22Rv1 (cell line): ENCODE data around the gene CCSER1.

Source experiments
- H3K27ac ChIP-seq: fragments of 450-650 bp; 2 replicates; pipeline ENCODE4 v1.5.1; 2017
- CTCF ChIP-seq: fragments of 450-650 bp; IDR thresholded peaks from 2 replicates; pipeline ENCODE4 v1.5.1; 2017; ENCODE audit warnings: mild to moderate bottlenecking
- ZFX ChIP-seq: fragments of 450-650 bp; IDR thresholded peaks from 2 replicates; pipeline ENCODE4 v1.6.1; 2017; ENCODE audit warnings: antibody characterized with exemption, borderline replicate concordance

CCSER1 gene

DNA sequence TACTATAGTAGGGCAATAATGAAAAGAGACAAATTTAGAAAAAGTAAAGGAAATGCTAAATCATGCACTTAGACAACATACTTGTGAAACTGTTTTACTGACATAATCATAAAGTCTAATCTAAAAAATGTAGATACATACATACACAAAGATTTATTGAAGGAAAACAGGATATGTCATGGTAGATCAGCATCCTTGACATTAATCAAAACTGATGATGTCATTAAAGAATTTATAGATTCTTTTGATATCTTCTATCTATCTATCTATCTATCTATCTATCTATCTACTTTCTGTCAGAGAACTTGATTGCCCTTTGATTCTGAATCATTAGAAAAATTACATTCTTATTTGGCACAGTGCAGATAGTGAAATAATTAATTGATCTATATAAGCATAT is 311.3 kb downstream of the CCSER1 start:
- TF ChIP-seq ZFX (no peak), CTCF (no peak)
- H3K27ac ChIP-seq: peak overlapping the region; percentile 94

DNA sequence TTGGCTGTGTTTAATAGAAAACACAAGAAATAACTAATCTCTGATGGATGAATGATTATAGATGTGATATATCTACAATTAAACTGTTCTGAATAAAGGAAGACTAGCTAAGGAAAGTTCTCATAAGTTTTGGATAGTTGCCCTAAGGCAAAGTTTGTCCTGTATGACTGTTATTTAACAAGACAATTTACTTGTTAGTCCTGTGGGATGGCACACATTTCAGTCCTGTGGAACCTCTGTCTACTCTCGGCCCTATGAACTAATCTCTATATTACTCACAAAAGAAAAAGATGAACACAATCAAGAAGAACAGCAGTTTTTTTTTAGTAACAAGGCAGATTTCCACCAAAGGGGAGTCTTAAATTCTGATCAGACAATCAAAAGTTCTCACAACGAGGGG is 314.6 kb downstream of the CCSER1 start:
- TF ChIP-seq ZFX (no peak), CTCF (no peak)
- H3K27ac ChIP-seq: peak overlapping the region; percentile 94

DNA sequence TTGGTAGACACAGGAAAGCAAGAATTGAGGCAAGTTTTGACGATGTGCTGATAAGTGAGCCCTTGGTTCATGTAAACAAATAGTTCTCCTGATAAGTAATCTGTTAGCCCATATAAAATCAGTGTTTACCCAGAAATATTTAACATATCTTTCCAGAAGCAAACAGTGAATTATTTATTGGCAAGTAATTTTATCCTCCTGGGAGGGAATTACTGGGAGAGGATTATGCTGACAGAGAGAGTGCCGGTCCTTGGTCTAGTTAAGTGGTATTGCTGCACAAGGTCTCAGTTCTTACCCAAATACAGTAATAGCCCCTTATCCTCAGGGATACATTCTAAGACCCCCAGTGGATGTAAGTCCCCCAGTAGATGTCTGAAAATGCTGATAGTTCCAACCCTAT is 315.4 kb downstream of the CCSER1 start:
- no peak for TF ChIP-seq ZFX
- TF ChIP-seq CTCF: no peak

DNA sequence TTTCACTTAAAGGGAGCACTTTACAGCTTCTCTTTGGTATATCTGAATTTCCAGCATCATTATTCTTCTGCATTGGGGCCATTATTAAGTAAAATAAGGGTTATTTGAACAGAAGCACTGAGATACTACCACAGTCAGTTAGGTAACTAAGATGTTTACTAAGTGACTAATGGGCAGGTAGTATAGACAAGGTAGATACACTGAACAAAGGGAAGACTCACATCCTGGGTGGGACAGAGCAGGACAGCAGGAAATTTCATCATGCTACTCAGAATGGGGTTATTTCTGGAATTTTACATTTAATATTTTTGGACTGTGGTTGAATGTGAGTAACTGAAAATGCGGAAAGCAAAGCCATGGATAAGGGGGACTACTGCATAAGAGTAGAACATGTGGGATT is 316.0 kb downstream of the CCSER1 start:
- no peak for TF ChIP-seq CTCF
- TF ChIP-seq ZFX: no peak

More for the DNA sequence above, 315.4 kb downstream of the CCSER1 start:
- H3K27ac ChIP-seq: peak overlapping the region; percentile 94

DNA sequence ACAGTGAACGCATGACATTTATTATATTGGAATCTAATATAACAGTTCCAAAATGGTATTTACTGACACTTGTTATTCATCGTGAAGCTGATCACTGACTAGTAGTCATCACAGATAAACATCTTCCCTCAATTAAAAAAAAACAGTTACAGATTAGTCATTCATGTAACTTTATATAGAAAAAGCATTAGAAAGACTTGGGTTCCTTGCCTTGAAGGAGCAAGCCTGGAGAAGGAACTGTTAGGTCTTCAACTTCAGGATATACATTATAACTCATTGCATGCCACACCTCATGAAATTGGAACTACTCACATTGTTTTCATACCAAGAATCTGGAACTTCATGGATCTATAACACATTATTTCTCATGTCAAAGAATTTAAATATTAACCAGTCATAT is 317.7 kb downstream of the CCSER1 start:
- TF ChIP-seq ZFX: no peak
- TF ChIP-seq CTCF: no peak
- peak overlapping the region; percentile 94 for H3K27ac ChIP-seq

More for the DNA sequence above, 316.0 kb downstream of the CCSER1 start:
- H3K27ac ChIP-seq: peak overlapping the region; percentile 94

DNA sequence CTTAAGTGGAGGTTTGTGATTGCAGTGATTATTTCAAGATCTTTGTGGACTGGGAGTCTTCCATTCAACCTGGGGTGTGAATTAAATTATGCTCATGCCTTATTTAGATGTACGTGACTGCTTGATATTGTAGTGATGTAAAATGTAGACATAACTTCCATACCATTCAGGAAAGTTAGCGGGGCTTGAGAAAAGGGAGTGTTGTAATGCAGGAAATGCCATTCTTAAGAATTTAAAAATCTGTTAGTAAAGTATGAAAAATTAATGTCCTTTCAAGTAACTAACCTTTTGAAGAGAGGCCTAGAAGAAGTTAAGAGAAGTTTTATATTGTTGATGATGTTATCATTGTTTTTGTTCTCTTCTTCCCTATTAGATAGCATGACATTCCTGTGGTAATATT is 318.2 kb downstream of the CCSER1 start:
- peak overlapping the region; percentile 94 for H3K27ac ChIP-seq
- TF ChIP-seq CTCF: no peak

- TF ChIP-seq ZFX (no peak), CTCF (no peak)
- no peak overlapping the region for H3K27ac ChIP-seq
Measured at GRCh38 chr4:90449626-90450025, 322.4 kb downstream of the CCSER1 start.

DNA sequence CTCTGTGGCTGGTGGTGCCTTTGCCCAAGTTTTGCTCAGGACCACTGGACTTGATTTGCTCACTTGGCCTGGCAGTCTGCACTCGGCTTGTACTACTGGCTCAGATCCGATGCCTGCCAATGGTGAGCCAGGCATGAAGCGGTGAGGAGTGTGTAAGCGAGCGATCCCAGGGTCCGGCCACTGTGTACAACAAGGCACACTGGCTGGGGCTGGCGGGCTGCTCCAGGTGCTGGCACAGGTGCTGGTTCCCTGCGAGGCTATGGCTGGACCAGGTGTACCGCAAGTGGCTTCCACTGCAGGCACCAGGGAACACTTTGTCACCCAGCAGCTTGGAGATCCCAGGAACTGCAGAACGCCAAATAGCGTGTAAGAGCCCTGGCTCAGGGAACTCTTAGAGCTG is 329.7 kb downstream of the CCSER1 start:
- TF ChIP-seq ZFX (no peak), CTCF (no peak)
- H3K27ac ChIP-seq: no peak overlapping the region
